Measurements from ENCODE around the gene THSD4.

Gene THSD4

GRCh38 chr15:71114887-71115566 lies at the start of gene THSD4:
Gene THSD4 (plus strand): TSS chr15:71115471.
- peak; percentile 26 for DNase-seq (ENCODE audit: low spot score)

GRCh38 chr15:71066983-71067382 lies 48.3 kb upstream of the THSD4 start:
- no peak for DNase-seq (ENCODE audit: low spot score)

- no peak for DNase-seq (ENCODE audit: low spot score)
These were observed 45.6 kb upstream of the THSD4 start for GRCh38 chr15:71069693-71070092.

GRCh38 chr15:71071529-71071928 lies 43.7 kb upstream of the THSD4 start:
- DNase-seq (ENCODE audit: low spot score) = no peak

- no peak for DNase-seq (ENCODE audit: low spot score)
These were observed 42.8 kb upstream of the THSD4 start for GRCh38 chr15:71072423-71072822.

- no peak for DNase-seq (ENCODE audit: low spot score)
These were observed 36.6 kb upstream of the THSD4 start for GRCh38 chr15:71078506-71079207.

GRCh38 chr15:71079208-71080044 lies 35.8 kb upstream of the THSD4 start:
- no peak for DNase-seq (ENCODE audit: low spot score)

GRCh38 chr15:71080166-71080565 lies 35.1 kb upstream of the THSD4 start:
- no peak for DNase-seq (ENCODE audit: low spot score)

GRCh38 chr15:71080705-71081104 lies 34.6 kb upstream of the THSD4 start:
- no peak for DNase-seq (ENCODE audit: low spot score)

- no peak for DNase-seq (ENCODE audit: low spot score)
These were observed 32.5 kb upstream of the THSD4 start for GRCh38 chr15:71082803-71083202.

- DNase-seq (ENCODE audit: low spot score) = no peak
These were observed 31.9 kb upstream of the THSD4 start for GRCh38 chr15:71083349-71083748.

- DNase-seq (ENCODE audit: low spot score) = no peak
These were observed 31.0 kb upstream of the THSD4 start for GRCh38 chr15:71084264-71084663.

GRCh38 chr15:71085809-71086208 lies 29.5 kb upstream of the THSD4 start:
- no peak for DNase-seq (ENCODE audit: low spot score)

- DNase-seq (ENCODE audit: low spot score) = no peak
These were observed 27.1 kb upstream of the THSD4 start for GRCh38 chr15:71088155-71088554.

GRCh38 chr15:71088683-71089082 lies 26.6 kb upstream of the THSD4 start:
- DNase-seq (ENCODE audit: low spot score) = no peak

GRCh38 chr15:71089801-71090200 lies 25.5 kb upstream of the THSD4 start:
- no peak for DNase-seq (ENCODE audit: low spot score)

- no peak for DNase-seq (ENCODE audit: low spot score)
These were observed 23.7 kb upstream of the THSD4 start for GRCh38 chr15:71091601-71092000.

- no peak for DNase-seq (ENCODE audit: low spot score)
These were observed 23.1 kb upstream of the THSD4 start for GRCh38 chr15:71092056-71092600.

- no peak for DNase-seq (ENCODE audit: low spot score)
These were observed 21.9 kb upstream of the THSD4 start for GRCh38 chr15:71093054-71094024.

GRCh38 chr15:71094137-71094536 lies 21.1 kb upstream of the THSD4 start:
- DNase-seq (ENCODE audit: low spot score) = no peak

- no peak for DNase-seq (ENCODE audit: low spot score)
These were observed 18.6 kb upstream of the THSD4 start for GRCh38 chr15:71096676-71097075.
